Activated CD8-positive, alpha-beta memory T cell treated with anti-CD3 and anti-CD28 coated beads for 24 hours (primary cell): ENCODE results near the gene CRADD.
"Not testable (repeated sequence)": the region's sequence is repeated elsewhere in the genome, so short reads cannot be mapped to it uniquely, and the experiment has no call there.

Source experiments
- DNase-seq: peaks from one replicate; pipeline ENCODE4 v3.0.0-alpha.2; 2020

Gene CRADD

DNA sequence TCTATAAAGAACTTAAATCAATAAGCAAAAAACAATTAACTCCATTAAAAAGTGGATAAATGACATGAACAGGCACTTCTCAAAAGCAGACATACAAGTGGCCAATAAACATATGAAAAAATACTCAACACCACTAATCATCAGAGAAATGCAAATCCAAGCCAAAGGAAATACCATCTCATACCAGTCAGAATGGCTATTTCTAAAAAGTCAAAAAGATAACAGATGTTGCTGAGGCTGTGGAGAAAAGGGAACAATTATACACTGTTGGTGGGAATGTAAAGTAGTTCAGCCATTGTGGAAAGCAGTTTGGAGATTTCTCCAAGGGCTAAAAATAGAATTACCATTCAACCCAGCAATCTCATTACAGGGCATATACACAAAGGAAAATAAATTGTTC lies 236.7 kb downstream of the CRADD start:
- no peak for DNase-seq

DNA sequence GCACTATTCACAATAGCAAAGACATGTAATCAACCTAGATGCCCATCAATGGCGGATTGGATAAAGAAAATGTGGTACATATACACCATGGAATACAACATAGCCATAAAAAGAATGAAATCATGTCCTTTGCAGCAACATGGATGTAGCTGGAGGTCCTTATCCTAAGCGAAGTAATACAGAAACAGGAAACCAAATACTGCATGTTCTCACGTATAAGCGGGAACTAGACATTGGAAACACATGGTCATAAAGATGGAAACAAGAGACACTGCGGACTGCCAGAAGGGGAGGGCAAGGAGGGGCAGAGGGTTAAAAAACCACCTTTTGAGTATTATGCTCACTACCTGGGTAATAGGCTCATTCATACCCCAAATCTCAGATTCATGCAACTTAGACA lies 237.1 kb downstream of the CRADD start:
- DNase-seq: no peak

DNA sequence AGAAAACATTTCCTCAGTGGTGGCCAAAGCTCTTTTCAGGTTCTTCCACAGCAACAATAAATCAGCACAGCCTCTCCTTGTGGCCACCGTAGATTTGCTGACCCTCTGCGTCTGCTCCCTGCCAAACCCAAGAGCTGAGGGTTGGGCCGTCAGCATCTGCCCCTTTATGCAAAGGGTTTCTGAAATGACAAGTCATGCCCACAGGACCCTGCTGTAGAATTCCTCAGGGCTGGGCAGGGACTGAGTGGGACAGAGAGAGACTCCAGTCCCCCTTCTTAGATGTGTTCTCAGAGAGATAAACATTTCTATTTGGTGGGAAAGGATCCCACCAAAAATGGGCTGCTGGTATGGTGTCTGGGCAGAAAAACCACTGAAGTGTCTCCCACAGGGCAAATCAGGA lies 238.2 kb downstream of the CRADD start:
- no peak for DNase-seq

DNA sequence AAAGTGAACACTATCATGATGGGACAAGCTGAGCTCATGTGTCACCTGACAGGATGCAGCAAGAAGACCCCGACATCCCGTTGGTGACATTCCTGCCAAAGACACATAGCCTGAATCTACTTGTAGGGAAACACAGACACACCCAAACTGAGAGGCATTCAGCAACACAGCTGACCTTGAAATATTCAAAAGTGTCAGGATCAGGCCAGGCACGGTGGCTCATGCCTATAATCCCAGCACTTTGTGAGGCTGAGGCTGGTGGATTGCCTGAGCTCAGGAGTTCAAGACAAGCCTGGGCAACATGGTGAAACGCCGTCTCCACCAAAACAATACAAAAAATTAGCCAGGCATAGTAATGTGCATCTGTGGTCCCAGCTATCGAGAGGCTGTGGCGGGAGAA lies 239.2 kb downstream of the CRADD start:
- DNase-seq: no peak

DNA sequence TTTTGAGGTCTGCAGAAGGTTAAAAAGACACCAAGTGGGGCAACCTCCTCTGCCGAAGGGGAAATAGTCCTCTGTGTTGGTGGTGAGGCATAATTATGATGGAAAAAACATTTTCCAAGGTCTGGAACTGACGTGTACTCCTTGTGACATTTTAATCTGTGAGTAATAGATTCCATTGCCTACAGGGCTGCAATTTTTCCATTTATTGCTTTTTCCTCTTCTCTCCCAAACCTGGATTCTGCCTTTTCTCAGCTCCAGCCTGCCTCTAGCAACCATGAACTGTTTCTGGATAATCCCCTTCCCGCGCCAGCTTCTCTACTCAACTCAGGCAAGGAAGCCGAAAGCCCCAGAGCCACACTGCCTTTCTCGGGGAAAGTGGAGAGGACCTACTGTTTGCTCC lies 241.1 kb downstream of the CRADD start:
- no peak for DNase-seq

DNA sequence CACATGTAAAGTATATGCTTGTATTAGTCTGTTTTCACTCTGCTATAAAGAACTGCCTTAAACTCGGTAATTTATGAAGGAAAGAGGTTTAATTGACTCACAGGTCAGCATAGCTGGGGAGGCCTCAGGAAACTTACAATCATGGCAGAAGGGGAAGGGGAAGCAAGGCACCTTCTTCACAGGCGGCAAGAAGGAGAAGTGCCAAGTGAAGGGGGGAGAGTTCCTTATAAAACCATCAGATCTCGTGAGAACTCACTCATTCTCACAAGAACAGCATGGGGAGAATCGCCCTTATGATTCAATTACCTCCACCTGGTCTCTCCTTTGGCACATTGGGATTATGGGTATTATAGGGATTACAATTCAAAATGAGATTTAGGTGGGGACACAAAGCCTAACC lies 241.7 kb downstream of the CRADD start:
- no peak for DNase-seq

DNA sequence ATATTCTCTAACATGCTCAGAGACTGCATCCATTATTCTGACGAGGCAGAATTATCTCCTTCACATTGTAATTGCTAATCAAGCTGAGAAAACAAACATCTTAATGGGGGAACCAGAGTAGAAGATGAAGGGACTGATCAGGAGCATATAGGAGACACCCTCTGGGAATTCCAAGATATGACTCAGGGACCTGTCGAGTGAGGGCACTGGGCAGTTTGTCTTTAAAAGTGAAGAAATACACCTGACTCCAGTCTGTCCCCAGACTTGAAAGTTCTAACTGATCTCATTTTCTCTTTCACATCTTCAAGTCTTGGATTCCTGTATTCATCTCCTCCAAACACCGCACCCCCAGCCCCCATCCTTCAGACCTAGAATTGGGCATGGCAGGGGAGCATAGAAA lies 244.3 kb downstream of the CRADD start:
- DNase-seq: no peak

DNA sequence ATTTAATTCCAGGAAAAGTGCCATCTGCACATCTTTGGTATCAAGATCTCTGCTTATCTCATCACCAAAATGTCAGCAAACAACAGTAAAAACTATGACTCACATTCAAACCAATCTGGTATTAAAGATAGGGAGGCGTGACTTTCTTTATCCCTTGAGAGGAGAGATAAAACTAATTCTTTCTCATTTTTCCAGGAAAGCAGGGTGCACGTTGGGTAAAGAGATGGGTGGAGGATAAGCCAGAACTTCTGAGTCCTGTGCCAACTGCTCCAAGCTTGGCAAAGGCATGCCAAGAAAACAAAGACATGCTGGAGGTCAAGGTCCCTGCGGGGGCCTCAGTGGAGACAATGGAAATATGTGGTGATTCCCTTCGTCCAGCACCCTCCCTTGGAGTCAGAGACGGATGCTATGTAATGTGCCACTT lies 245.4 kb downstream of the CRADD start:
- no peak for DNase-seq

DNA sequence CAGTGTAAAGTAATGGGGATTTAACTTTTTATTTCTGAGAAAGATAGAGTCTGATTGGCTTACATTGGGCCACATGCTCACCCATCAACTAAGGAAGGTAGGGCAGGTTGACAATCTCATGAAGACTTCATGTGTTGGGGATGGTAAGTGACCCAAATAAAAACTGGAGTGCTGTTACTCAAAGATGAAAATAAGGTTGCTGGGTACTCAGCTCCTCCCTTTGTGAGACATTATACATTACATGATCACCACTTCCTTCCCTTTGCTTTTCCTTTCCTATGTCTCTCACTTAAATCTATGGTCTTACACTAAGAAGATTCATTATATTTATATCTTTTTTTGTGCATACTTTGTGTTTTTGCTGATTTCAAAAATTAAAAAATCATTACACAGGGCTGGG lies 247.2 kb downstream of the CRADD start:
- no peak for DNase-seq

DNA sequence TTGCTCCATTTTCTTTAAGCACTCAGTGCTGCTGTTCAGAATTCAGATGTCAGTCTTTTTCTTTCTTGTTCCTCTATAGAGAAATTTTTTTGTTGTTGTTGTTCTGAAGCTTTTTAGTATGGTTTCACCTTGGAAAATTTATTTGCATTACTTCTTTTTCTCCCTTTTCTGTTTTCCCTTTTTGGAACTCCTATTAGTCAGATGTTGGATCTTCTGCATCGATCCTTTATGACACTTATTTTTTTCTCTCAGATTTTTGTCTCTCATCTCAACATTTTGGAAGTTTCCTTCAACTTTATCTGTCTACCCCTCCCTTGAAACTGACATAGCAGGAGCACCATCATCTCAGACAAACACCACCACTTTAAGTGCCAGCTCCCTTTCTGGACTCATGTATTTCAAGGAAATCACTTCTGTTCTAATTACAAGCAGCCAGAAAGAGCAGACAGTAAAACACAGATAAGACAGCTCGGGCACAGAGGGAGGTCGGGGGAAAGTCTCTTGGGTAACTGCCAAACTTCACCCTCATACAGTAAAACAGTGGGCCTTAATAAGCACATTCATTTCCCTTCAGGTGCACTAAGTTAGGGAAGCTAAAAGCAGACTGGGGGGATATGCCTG lies 248.5 kb downstream of the CRADD start:
- no peak for DNase-seq

DNA sequence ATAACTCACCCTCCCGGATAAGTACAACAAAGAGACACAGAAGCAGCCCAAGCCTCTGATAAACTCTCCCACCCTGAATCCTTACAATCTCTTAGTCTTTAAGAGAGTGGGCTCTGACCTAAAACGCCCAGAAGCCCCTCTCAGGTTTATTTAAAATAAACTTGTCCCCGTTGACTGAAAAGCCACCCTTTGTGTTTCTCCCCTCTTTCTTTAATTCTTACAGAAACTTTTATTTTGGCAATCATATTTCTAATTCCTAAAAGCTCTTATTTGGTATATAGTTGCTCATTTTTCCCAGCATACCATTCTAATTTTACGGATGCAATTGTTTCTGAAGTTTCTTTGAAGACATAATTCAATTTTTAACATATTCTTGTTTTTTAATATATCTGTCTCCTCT lies 249.1 kb downstream of the CRADD start:
- DNase-seq: no peak

DNA sequence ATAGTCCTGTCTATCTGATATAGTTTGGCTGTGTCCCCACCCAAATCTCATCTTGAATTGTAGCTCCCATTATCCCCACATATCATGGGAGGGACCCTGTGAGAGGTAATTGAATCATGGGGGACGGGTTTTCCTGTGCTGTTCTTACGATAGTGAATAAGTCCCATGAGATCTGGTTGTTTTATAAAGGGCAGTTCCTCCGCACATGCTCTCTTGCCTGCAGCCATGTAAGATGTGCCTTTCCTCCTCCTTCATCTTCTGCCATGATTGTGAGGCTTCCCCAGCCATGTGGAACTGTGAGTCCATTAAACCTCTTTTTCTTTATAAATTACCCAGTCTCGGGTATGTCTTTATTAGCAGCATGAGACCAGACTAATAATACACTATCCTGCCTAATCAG lies 251.9 kb downstream of the CRADD start:
- DNase-seq: not testable (repeated sequence)

DNA sequence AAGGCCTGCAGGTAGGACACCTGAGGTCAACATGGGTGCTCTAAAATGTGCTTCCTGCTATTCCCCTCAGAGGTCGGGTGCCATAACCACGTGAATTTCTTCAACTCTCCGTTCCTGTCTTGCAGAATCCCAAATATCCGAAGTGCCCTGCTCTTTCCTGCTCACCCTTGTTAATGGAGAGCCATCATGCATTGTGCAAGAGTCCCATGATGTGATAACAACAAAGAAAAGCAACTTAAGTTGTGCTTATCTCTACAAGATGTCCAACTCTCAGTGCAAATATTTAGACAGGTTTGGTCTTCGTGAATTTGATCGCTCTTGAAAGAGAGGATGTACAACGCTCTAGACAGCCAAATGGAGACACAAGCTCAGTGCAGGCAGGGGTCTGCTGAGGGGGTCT lies 260.6 kb downstream of the CRADD start:
- DNase-seq: no peak

DNA sequence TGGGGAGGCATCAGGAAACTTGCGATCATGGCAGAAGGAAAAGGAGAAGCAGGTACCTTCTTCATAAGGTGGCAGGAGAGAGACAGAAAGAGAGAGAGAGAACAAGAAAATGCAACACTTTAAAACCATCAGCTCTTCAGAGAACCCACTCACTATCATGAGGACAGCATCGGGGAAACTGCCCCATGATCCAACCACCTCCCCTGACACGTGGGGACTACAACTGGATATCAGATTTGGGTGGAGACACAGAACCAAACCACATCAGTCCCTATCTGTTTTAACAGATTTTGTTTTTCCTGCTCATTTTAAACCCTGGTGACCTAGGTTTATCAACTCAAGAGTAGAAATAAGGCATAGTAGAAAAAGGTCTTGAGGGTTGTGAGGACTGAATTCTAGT lies 261.1 kb downstream of the CRADD start:
- DNase-seq: no peak

DNA sequence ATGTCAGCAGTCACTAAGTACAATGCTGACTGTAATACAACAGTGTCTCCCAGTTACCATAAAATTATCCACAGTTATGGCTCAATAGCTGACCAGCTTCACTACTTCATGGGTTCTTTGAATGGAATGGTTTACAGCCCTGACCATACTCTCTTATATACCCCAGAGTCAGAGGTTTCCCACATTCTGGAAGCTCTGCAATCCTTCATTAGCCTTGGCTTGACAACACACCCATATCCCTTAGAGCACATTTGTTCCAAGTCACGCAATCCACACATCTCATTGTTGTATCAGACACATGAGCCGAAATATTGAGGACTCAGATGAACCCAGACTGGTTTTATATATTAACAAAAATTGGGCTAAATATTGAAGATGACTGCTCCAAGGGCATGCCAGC lies 261.8 kb downstream of the CRADD start:
- DNase-seq: no peak

DNA sequence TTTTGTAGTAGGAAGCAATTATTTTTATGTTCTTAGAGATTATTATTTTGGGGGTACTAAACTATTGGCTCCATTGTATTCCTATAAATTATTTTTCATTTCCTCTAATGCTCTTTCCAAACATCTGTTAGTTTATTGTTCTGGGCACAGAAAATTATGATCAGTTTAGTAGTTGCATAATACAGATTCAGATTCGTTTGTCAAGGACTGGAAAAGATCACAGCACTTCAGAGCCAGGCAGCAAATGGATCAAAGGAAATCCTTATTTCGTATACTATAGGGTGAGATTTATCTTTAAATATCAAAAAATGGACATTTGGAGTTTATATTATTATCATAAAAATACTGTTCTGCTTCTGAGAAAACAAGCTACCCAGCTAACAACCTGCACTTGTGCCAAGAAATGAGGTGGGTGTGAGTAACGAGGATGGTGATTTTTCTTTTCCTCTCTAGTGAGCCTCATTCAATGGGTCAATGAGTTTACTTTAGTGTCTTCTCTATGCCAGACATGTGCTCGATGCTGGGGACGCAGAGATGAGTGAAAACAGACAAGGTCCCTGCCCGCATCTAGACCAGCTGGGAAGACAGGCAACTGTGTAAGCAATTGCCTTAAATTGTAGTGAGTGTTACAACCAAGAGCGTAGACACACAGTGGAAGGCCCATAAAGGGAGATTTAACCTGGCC lies 262.6 kb downstream of the CRADD start:
- DNase-seq: no peak

DNA sequence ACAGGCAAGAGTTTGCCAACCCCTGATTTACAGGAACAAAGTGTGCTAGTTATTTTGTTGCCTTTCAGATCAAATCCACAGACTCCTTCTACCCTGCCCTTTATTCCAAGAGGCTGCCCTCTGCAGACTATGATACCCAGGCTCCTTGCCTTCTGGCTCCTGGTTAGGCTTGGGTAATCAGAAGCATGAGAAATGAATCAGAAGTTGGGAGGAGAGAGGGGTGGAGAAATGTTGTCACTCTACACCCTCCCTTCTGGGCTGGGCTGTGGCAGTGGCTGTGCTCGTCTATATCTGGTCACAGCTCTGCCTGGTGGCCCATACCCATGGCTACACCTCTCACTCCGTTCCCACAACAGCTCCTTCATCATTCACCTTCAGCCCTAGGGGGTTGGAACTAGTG lies 266.6 kb downstream of the CRADD start:
- no peak for DNase-seq

DNA sequence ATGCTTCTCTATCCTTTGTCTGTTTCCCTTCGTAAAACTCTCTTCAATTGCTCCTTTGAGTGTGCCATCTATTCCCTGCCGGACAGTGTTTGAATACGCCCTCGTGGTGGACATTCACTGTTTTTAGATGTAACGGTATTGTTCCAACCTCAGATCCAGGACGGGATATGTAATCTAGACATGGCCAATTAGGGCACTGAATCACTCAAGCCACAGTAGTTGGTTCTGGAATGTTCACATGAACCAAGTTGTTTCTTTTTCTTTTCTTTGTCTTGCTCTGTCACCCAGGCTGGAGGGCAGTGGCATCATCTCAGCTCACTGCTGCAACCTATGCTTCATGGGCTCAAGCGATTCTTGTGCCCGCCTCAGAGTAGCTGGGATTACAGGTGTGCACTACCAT lies 267.0 kb downstream of the CRADD start:
- no peak for DNase-seq
